ENCODE results near the gene PCBP4. TPM values are rescaled to one million over a fixed set of nuclear protein-coding genes. Genes with fewer than 3 reads are reported as not detected.

Gene PCBP4
- total and polyA plus RNA-seq, 8 donors = 12.5 to 122 (median 30.0) TPM

GRCh38 chr3:51969841-51970240 is 2.6 kb upstream of the PCBP4 start:
- no peaks in the 10 kb centered on the region for H3K9me3 ChIP-seq
- no peak for TF ChIP-seq POLR2AphosphoS5 (IDR thresholded peaks at IDR 0.05)
- TF ChIP-seq EP300 (IDR thresholded peaks at IDR 0.05) = no peak
- TF ChIP-seq CTCF (IDR thresholded peaks at IDR 0.05) = no peak
- no peak for TF ChIP-seq POLR2A (IDR thresholded peaks at IDR 0.05)
- intact Hi-C loops (cut with DNase I; ENCODE audit: low total_unique reads) = no loop called here
- no peak for DNase-seq
- peaks cover 0 to 5% (median 0%) of the 10 kb centered on the region in 3 donors for H3K27me3 ChIP-seq
- whole genome bisulfite sequencing, 5 donors = 66 to 81% (median 74%) methylated on average over 4 of the region's 4 CpGs
- no peak overlapping the region for H3K4me3 ChIP-seq
- peaks cover 0 to 7% (median 2%) of the 10 kb centered on the region in 4 donors for H3K36me3 ChIP-seq
- peak overlapping the region in 1 of 5 donors; percentile 42 for H3K27ac ChIP-seq
- peaks cover 34 to 90% (median 74%) of the 10 kb centered on the region in 4 donors for H3K4me1 ChIP-seq

- WGBS, 5 donors = 69 to 87% (median 74%) methylated on average over 4 to 6 of the region's 6 CpGs
- DNase-seq = peak in 1 of 2 donors; percentile 62
- peaks cover 0 to 7% (median 2%) of the 10 kb centered on the region in 4 donors for H3K36me3 ChIP-seq
- TF ChIP-seq POLR2A (IDR thresholded peaks at IDR 0.05) (no peak), CTCF (IDR thresholded peaks at IDR 0.05) (no peak), POLR2AphosphoS5 (IDR thresholded peaks at IDR 0.05) (no peak), EP300 (IDR thresholded peaks at IDR 0.05) (no peak)
- intact Hi-C loops (cut with DNase I; ENCODE audit: low total_unique reads) = no loop called here
- H3K27ac ChIP-seq = peak overlapping the region in 3 of 5 donors; percentile 0 to 95 (median 92)
- peaks cover 26 to 90% (median 73%) of the 10 kb centered on the region in 4 donors for H3K4me1 ChIP-seq
- H3K9me3 ChIP-seq = no peaks in the 10 kb centered on the region
- H3K27me3 ChIP-seq = peaks cover 0 to 5% (median 0%) of the 10 kb centered on the region in 3 donors
- H3K4me3 ChIP-seq = no peak overlapping the region
Measured at GRCh38 chr3:51968883-51969678, 1.8 kb upstream of the PCBP4 start.

- Histone ChIP-seq H3K4me3 (peak overlapping the region; percentile 73 to 92 (median 76)), H3K36me3 (peaks cover 0 to 7% (median 2%) of the 10 kb centered on the region in 4 donors), H3K9me3 (no peaks in the 10 kb centered on the region), H3K27me3 (peaks cover 0 to 5% (median 0%) of the 10 kb centered on the region in 3 donors), H3K4me1 (peaks cover 25 to 90% (median 71%) of the 10 kb centered on the region in 4 donors), H3K27ac (peak overlapping the region; percentile 88 to 98 (median 92))
- 8 to 17% (median 14%) methylated on average over 7 to 11 of the region's 11 CpGs for WGBS, 5 donors
- intact Hi-C loops (cut with DNase I; ENCODE audit: low total_unique reads) = no loop called here
- TF ChIP-seq EP300 (IDR thresholded peaks at IDR 0.05) = no peak
- no peak for TF ChIP-seq POLR2AphosphoS5 (IDR thresholded peaks at IDR 0.05)
- TF ChIP-seq POLR2A (IDR thresholded peaks at IDR 0.05) = no peak
- no peak for TF ChIP-seq CTCF (IDR thresholded peaks at IDR 0.05)
- DNase-seq = peak in 1 of 2 donors; percentile 68
Measured at GRCh38 chr3:51968170-51968775, 1.0 kb upstream of the PCBP4 start.

- Histone ChIP-seq H3K9me3 (no peaks in the 10 kb centered on the region), H3K4me1 (peaks cover 25 to 89% (median 68%) of the 10 kb centered on the region in 4 donors), H3K27me3 (peaks cover 0 to 5% (median 0%) of the 10 kb centered on the region in 3 donors), H3K27ac (peak overlapping the region; percentile 77 to 98 (median 88)), H3K4me3 (peak overlapping the region; percentile 73 to 92 (median 76)), H3K36me3 (peaks cover 0 to 7% (median 2%) of the 10 kb centered on the region in 4 donors)
- TF ChIP-seq POLR2A (IDR thresholded peaks at IDR 0.05) (no peak), CTCF (IDR thresholded peaks at IDR 0.05) (no peak), EP300 (IDR thresholded peaks at IDR 0.05) (no peak)
- intact Hi-C loops (cut with DNase I; ENCODE audit: low total_unique reads) = no loop called here
- DNase-seq = no peak
- WGBS, 5 donors = 0 to 5% (median 5%) methylated on average over 6 to 33 of the region's 33 CpGs
Measured at GRCh38 chr3:51966922-51967383, 301 bp downstream of the PCBP4 start.
